IMR-90 (cell line): Measurements from ENCODE around the gene FKBP4. TPM values are rescaled to one million over a fixed set of nuclear protein-coding genes. Genes with fewer than 3 reads are reported as not detected.

Experiments used
- ATAC-seq: fragments of 200-7000 bp; cut with Tn5 transposase; 2 replicates; pipeline ENCODE4 v1.9.1; 2020; ENCODE audit warnings: low read depth, mild to moderate bottlenecking, moderate library complexity
- BruUV-seq: library from RNA; stranded (reverse); fragments of 400-500 nt; replicated peaks from 2 replicates; lab custom pipeline; 2021; lab: Mats Ljungman, UMichigan
- CTCF ChIA-PET: fragments of 300-600 bp; formaldehyde crosslinking; extraction: SDS; loops from one replicate; lab custom pipeline; 2021; ENCODE audit warnings: antibody characterized with exemption; lab: Yijun Ruan, JAX
- POLR2A ChIA-PET: fragments of 300-600 bp; sonication (Branson Sonifier 250); formaldehyde crosslinking; loops from one replicate; lab custom pipeline; 2022; ENCODE audit warnings: antibody characterized with exemption; ENCODE audit not compliant: unreplicated experiment; lab: Charles Lee
- DNase-seq: peaks from one replicate; pipeline ENCODE4 v3.0.0; 2013
- H2AFZ ChIP-seq: replicated peaks from 2 replicates; pipeline ENCODE3; 2013; ENCODE audit warnings: low read length, mild to moderate bottlenecking; ENCODE audit not compliant: poor library complexity
- H2AK5ac ChIP-seq: 2 replicates; pipeline ENCODE4 v1.6.1; 2013; ENCODE audit warnings: low read depth, low read length, inconsistent platforms
- H2AK9ac ChIP-seq: replicated peaks from 2 replicates; pipeline ENCODE3; 2013; ENCODE audit warnings: mild to moderate bottlenecking, low read depth, low read length, moderate library complexity; ENCODE audit not compliant: poor library complexity
- H2BK120ac ChIP-seq: 2 replicates; pipeline ENCODE4 v1.6.1; 2013; ENCODE audit warnings: low read depth, low read length, inconsistent platforms
- H2BK15ac ChIP-seq: 3 replicates; pipeline ENCODE4 v1.6.1; 2013; ENCODE audit warnings: low read depth, low read length, inconsistent platforms
- H2BK20ac ChIP-seq: 2 replicates; pipeline ENCODE4 v1.6.1; 2013; ENCODE audit warnings: low read depth, mild to moderate bottlenecking, inconsistent platforms, low read length, moderate library complexity
- H2BK5ac ChIP-seq: 2 replicates; pipeline ENCODE4 v1.6.1; 2013; ENCODE audit warnings: mild to moderate bottlenecking, low read depth, low read length, inconsistent platforms; ENCODE audit not compliant: poor library complexity, severe bottlenecking
- H3K14ac ChIP-seq: replicated peaks from 2 replicates; pipeline ENCODE4 v1.6.1; 2013; ENCODE audit warnings: low read depth, low read length, inconsistent platforms
- H3K18ac ChIP-seq: 2 replicates; pipeline ENCODE4 v1.6.1; 2013; ENCODE audit warnings: low read depth, low read length, control low read depth
- H3K23ac ChIP-seq: 2 replicates; pipeline ENCODE4 v1.6.1; 2013; ENCODE audit warnings: low read depth, low read length, inconsistent platforms
- H3K27ac ChIP-seq: 2 replicates; pipeline ENCODE4 v1.5.1; 2013; ENCODE audit warnings: mild to moderate bottlenecking, control low read depth, low read length; ENCODE audit not compliant: insufficient read depth
- H3K27me3 ChIP-seq: 2 replicates; pipeline ENCODE4 v1.6.1; 2013; ENCODE audit warnings: low read length; ENCODE audit not compliant: control insufficient read depth, insufficient read depth
- H3K36me3 ChIP-seq: 2 replicates; pipeline ENCODE4 v1.6.1; 2013; ENCODE audit warnings: low read length, mixed read lengths; ENCODE audit not compliant: control insufficient read depth, insufficient read depth
- H3K4ac ChIP-seq: 2 replicates; pipeline ENCODE4 v1.6.1; 2013; ENCODE audit warnings: low read depth, low read length, inconsistent platforms
- H3K4me1 ChIP-seq: 2 replicates; pipeline ENCODE4 v1.6.1; 2013; ENCODE audit warnings: low read length, mixed read lengths; ENCODE audit not compliant: control insufficient read depth, insufficient read depth
- H3K4me2 ChIP-seq: 2 replicates; pipeline ENCODE4 v1.6.1; 2013; ENCODE audit warnings: low read depth, mild to moderate bottlenecking, control low read depth, low read length, moderate library complexity
- H3K4me3 ChIP-seq: 2 replicates; pipeline ENCODE4 v1.5.1; 2013; ENCODE audit warnings: low read depth, mild to moderate bottlenecking, control low read depth, low read length, moderate library complexity; ENCODE audit not compliant: insufficient read depth
- H3K56ac ChIP-seq: 2 replicates; pipeline ENCODE4 v1.6.1; 2013; ENCODE audit warnings: low read length, inconsistent platforms; ENCODE audit not compliant: insufficient read depth; ENCODE audit errors: extremely low read depth
- H3K79me1 ChIP-seq, 2 experiments: 2 replicates each; pipeline ENCODE4 v1.6.1; 2013; ENCODE audit warnings: low read length in 2 of 2, inconsistent platforms in 1 of 2, low read depth in 1 of 2
- H3K9ac ChIP-seq: 2 replicates; pipeline ENCODE4 v1.6.1; 2013; ENCODE audit warnings: low read depth, low read length, control low read depth
- H3K9me1 ChIP-seq: 2 replicates; pipeline ENCODE4 v1.6.1; 2013; ENCODE audit warnings: low read length, inconsistent platforms; ENCODE audit not compliant: insufficient read depth
- H3K9me3 ChIP-seq: 2 replicates; pipeline ENCODE4 v1.6.1; 2013; ENCODE audit warnings: low read length; ENCODE audit not compliant: control insufficient read depth, insufficient read depth
- H4K20me1 ChIP-seq: 2 replicates; pipeline ENCODE4 v1.6.1; 2013; ENCODE audit warnings: low read length, inconsistent platforms; ENCODE audit not compliant: insufficient read depth
- H4K5ac ChIP-seq: 2 replicates; pipeline ENCODE4 v1.6.1; 2013; ENCODE audit warnings: mild to moderate bottlenecking, low read depth, low read length, control low read depth
- H4K8ac ChIP-seq, 2 experiments: 2 replicates each; pipeline ENCODE4 v1.6.1; 2013; ENCODE audit warnings: low read depth in 2 of 2, low read length in 2 of 2, control low read depth in 1 of 2, inconsistent platforms in 1 of 2
- H4K91ac ChIP-seq: 2 replicates; pipeline ENCODE4 v1.6.1; 2013; ENCODE audit warnings: low read depth, low read length, inconsistent platforms; ENCODE audit not compliant: insufficient read depth
- BHLHE40 ChIP-seq: fragments of 150-350 bp; IDR thresholded peaks from 2 replicates; pipeline ENCODE4 v1.6.1; 2016; ENCODE audit warnings: mild to moderate bottlenecking, low read depth, low read length
- CEBPB ChIP-seq: IDR thresholded peaks from 2 replicates; pipeline ENCODE4 v1.6.1; 2012; ENCODE audit warnings: low read depth, low read length, improper control_type of control experiment
- CHD1 ChIP-seq: IDR thresholded peaks from 2 replicates; pipeline ENCODE4 v1.6.1; 2012; ENCODE audit warnings: low read depth, low read length, improper control_type of control experiment
- MAFK ChIP-seq: IDR thresholded peaks from 2 replicates; pipeline ENCODE4 v1.6.1; 2012; ENCODE audit warnings: low read depth, low read length, improper control_type of control experiment
- MAZ ChIP-seq: IDR thresholded peaks from 2 replicates; pipeline ENCODE4 v1.6.1; 2012; ENCODE audit warnings: low read depth, mild to moderate bottlenecking, low read length, improper control_type of control experiment, moderate library complexity, borderline replicate concordance
- MXI1 ChIP-seq: IDR thresholded peaks from 2 replicates; pipeline ENCODE4 v1.6.1; 2012; ENCODE audit warnings: low read depth, mild to moderate bottlenecking, low read length, moderate library complexity, borderline replicate concordance
- NFE2L2 ChIP-seq: fragments of 150-350 bp; IDR thresholded peaks from 2 replicates; pipeline ENCODE4 v1.6.1; 2016; ENCODE audit warnings: low read depth, mild to moderate bottlenecking, low read length
- POLR2A ChIP-seq: IDR thresholded peaks from 2 replicates; pipeline ENCODE4 v1.6.1; 2012; ENCODE audit warnings: mild to moderate bottlenecking, low read depth, low read length
- RAD21 ChIP-seq: IDR thresholded peaks from 2 replicates; pipeline ENCODE4 v1.6.1; 2012; ENCODE audit warnings: low read length, improper control_type of control experiment
- RCOR1 ChIP-seq: IDR thresholded peaks from 2 replicates; pipeline ENCODE4 v1.6.1; 2012; ENCODE audit warnings: mild to moderate bottlenecking, low read length, improper control_type of control experiment; ENCODE audit not compliant: insufficient replicate concordance
- RFX5 ChIP-seq: IDR thresholded peaks from 2 replicates; pipeline ENCODE4 v1.8.0; 2012; ENCODE audit warnings: low read depth, mild to moderate bottlenecking, low read length, moderate library complexity
- WGBS, 2 experiments: methylation state at CpG; one replicate each; pipeline versions ENCODE4 v1.1.5 to v1.1.7; 2013; ENCODE audit warnings: missing lambda C conversion rate in 2 of 2; ENCODE audit not compliant: insufficient read length in 1 of 2; ENCODE audit errors: extremely low coverage in 2 of 2; 5-methylcytosine and 5-hydroxymethylcytosine counted together
- dilution Hi-C: fragments of 300-500 bp; cut with HindIII; formaldehyde crosslinking; loops from one replicate; pipeline ENCODE4 v1.14.3; 2018; ENCODE audit warnings: low sequenced_read_pairs; ENCODE audit not compliant: unreplicated experiment
- in situ Hi-C: fragments of 300-500 bp; cut with MboI; formaldehyde crosslinking; loops from 3 replicates; pipeline ENCODE4 v1.14.3; 2019; ENCODE audit warnings: low sequenced_read_pairs, inconsistent platforms, mixed read lengths
- intact Hi-C: fragments of 100-400 bp; cut with micrococcal nuclease; formaldehyde crosslinking; loops from 2 replicates; pipeline ENCODE4 v1.10.0; 2022
- polyA plus RNA-seq, 3 experiments: library from polyadenylated mRNA; depleted of rRNA; stranded (reverse); fragments of >200 nt; gene quantifications; 2 replicates each; pipeline ENCODE4 v1.2.3, GENCODE V29; 2012; ENCODE audit warnings: low replicate concordance in 1 of 3
- total RNA-seq: library from RNA; depleted of rRNA; stranded (reverse); fragments of >200 nt; gene quantifications from 2 replicates; pipeline ENCODE4 v1.2.3, GENCODE V29; 2012
- TF ChIP-seq, protein P1 (sequence below): fragments of 150-350 bp; IDR thresholded peaks from 2 replicates; pipeline ENCODE4 v1.6.1; 2017; ENCODE audit warnings: mild to moderate bottlenecking, antibody characterized with exemption, low read length, low read depth
- TF ChIP-seq, protein P2 (sequence below): conservative IDR thresholded peaks from 2 replicates; pipeline ENCODE4 v1.5.1; 2012; ENCODE audit warnings: mild to moderate bottlenecking, low read depth, low read length, improper control_type of control experiment

The FKBP4 gene
- total and polyA plus RNA-seq, 2 of the 4 experiments (the other 2 are of a cell fraction), result 35.7 to 36.0 TPM

- H3K4me3 ChIP-seq, result peak overlapping the region; percentile 60
- peaks cover 8% of the 10 kb centered on the region; the same call in 1 of the 2 replicates for H3K9me1 ChIP-seq
- peaks cover 4% of the 10 kb centered on the region; the same call in 1 of the 2 replicates for H3K4me1 ChIP-seq
- H2BK20ac ChIP-seq, result no peak overlapping the region
- peak overlapping the region; percentile 31; the same call in 1 of the 2 replicates for H4K91ac ChIP-seq
- H3K23ac ChIP-seq, result peak overlapping the region; percentile 76
- H3K9me3 ChIP-seq, result no peaks in the 10 kb centered on the region
- peak overlapping the region; percentile 1 for H2BK5ac ChIP-seq
- H2AFZ ChIP-seq, result peak overlapping the region; percentile 88
- whole genome bisulfite sequencing, 2 experiments, result 0% methylated on average over 5 of the region's 14 CpGs; no CpG with 5 or more reads in 1 of the 2 experiments
- H4K5ac ChIP-seq, result peak overlapping the region; percentile 2; the same call in 1 of the 2 replicates
- H3K27me3 ChIP-seq, result no peaks in the 10 kb centered on the region
- TF ChIP-seq RFX5 (no peak), MXI1 (no peak), CEBPB (no peak), MAZ (no peak), RAD21 (no peak), MAFK (no peak), POLR2A (no peak), BHLHE40 (no peak), NFE2L2 (no peak), RCOR1 (no peak), CHD1 (no peak)
- TF ChIP-seq, protein P1, sequence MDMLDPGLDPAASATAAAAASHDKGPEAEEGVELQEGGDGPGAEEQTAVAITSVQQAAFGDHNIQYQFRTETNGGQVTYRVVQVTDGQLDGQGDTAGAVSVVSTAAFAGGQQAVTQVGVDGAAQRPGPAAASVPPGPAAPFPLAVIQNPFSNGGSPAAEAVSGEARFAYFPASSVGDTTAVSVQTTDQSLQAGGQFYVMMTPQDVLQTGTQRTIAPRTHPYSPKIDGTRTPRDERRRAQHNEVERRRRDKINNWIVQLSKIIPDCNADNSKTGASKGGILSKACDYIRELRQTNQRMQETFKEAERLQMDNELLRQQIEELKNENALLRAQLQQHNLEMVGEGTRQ, result no peak
- TF ChIP-seq, protein P2, sequence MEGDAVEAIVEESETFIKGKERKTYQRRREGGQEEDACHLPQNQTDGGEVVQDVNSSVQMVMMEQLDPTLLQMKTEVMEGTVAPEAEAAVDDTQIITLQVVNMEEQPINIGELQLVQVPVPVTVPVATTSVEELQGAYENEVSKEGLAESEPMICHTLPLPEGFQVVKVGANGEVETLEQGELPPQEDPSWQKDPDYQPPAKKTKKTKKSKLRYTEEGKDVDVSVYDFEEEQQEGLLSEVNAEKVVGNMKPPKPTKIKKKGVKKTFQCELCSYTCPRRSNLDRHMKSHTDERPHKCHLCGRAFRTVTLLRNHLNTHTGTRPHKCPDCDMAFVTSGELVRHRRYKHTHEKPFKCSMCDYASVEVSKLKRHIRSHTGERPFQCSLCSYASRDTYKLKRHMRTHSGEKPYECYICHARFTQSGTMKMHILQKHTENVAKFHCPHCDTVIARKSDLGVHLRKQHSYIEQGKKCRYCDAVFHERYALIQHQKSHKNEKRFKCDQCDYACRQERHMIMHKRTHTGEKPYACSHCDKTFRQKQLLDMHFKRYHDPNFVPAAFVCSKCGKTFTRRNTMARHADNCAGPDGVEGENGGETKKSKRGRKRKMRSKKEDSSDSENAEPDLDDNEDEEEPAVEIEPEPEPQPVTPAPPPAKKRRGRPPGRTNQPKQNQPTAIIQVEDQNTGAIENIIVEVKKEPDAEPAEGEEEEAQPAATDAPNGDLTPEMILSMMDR, result no peak
- peak overlapping the region; percentile 2; the same call in 1 of the 2 replicates for H3K18ac ChIP-seq
- H4K20me1 ChIP-seq, result peaks cover 21% of the 10 kb centered on the region; the same call in 1 of the 2 replicates
- dilution Hi-C loops (no loop called here), intact Hi-C loops (no loop called here), in situ Hi-C loops (no loop called here)
- H3K27ac ChIP-seq, result peak overlapping the region; percentile 38
- H3K4ac ChIP-seq, result peak overlapping the region; percentile 55
- no peak overlapping the region; the same call in 1 of the 2 replicates for H2BK120ac ChIP-seq
- peak overlapping the region; percentile 80 for H3K9ac ChIP-seq
- ChIA-PET CTCF (no interaction called here), POLR2A (no interaction called here)
- H3K4me2 ChIP-seq, result peak overlapping the region; percentile 90
- peak overlapping the region; percentile 5; the same call in 1 of the 2 replicates for H2AK5ac ChIP-seq
- peak overlapping the region; percentile 17 to 57; a peak in 2 of 4 replicates for H4K8ac ChIP-seq
- H3K56ac ChIP-seq, result peak overlapping the region; percentile 17; the same call in 1 of the 2 replicates
- BruUV-seq, result no TSS peak
- peaks cover 33% of the 10 kb centered on the region for H3K36me3 ChIP-seq
- no peak for DNase-seq
- no peak for ATAC-seq
- peaks cover 33 to 43% of the 10 kb centered on the region in 2 experiments for H3K79me1 ChIP-seq
- peak overlapping the region; percentile 84 for H3K14ac ChIP-seq
- H2AK9ac ChIP-seq, result peak overlapping the region; percentile 47
- no peak overlapping the region for H2BK15ac ChIP-seq
Observed at GRCh38 chr12:2796187-2796666, 1.5 kb downstream of the FKBP4 start.
